HEK293 (cell line): Measurements from ENCODE around the gene TXNL1.

Source experiments
- BCL11B ChIP-seq: fragments of 450-650 bp; formaldehyde crosslinking; IDR thresholded peaks from 2 replicates; pipeline ENCODE4 v1.5.1; 2016; ENCODE audit warnings: low read depth, missing biosample characterization, missing genetic modification characterization
- GFI1B ChIP-seq: fragments of 450-650 bp; formaldehyde crosslinking; IDR thresholded peaks from 2 replicates; pipeline ENCODE4 v1.5.1; 2016; ENCODE audit warnings: missing biosample characterization, missing genetic modification characterization
- GLIS2 ChIP-seq: fragments of 450-650 bp; formaldehyde crosslinking; IDR thresholded peaks from 2 replicates; pipeline ENCODE4 v1.5.1; 2016; ENCODE audit warnings: missing biosample characterization, missing genetic modification characterization
- HOXD13 ChIP-seq: sonication (generic); formaldehyde crosslinking; IDR thresholded peaks from 2 replicates; pipeline ENCODE4 v1.8.0; 2022; ENCODE audit warnings: missing genetic modification reagents, borderline replicate concordance
- KLF10 ChIP-seq: fragments of 450-650 bp; IDR thresholded peaks from 2 replicates; pipeline ENCODE4 v1.5.1; 2018; ENCODE audit warnings: missing biosample characterization, mild to moderate bottlenecking, missing genetic modification characterization
- MEIS1 ChIP-seq: sonication (generic); formaldehyde crosslinking; IDR thresholded peaks from 2 replicates; pipeline ENCODE4 v1.8.1; 2022; ENCODE audit warnings: missing genetic modification reagents, mild to moderate bottlenecking, borderline replicate concordance
- OSR2 ChIP-seq: fragments of 450-650 bp; formaldehyde crosslinking; IDR thresholded peaks from 2 replicates; pipeline ENCODE4 v1.5.1; 2016; ENCODE audit warnings: missing biosample characterization, missing genetic modification characterization
- OVOL3 ChIP-seq: fragments of 450-650 bp; formaldehyde crosslinking; IDR thresholded peaks from 2 replicates; pipeline ENCODE4 v1.5.1; 2016; ENCODE audit warnings: missing biosample characterization, missing genetic modification characterization
- REPIN1 ChIP-seq: fragments of 450-650 bp; formaldehyde crosslinking; IDR thresholded peaks from 2 replicates; pipeline ENCODE4 v1.5.1; 2017; ENCODE audit warnings: missing biosample characterization, missing genetic modification characterization, low read depth
- TCF7L2 ChIP-seq: IDR thresholded peaks from 2 replicates; pipeline ENCODE4 v1.6.1; 2011; ENCODE audit warnings: low read depth, mild to moderate bottlenecking, inconsistent platforms, low read length, moderate library complexity, borderline replicate concordance
- ZBTB48 ChIP-seq: fragments of 450-650 bp; formaldehyde crosslinking; IDR thresholded peaks from 2 replicates; pipeline ENCODE4 v1.5.1; 2016; ENCODE audit warnings: missing biosample characterization, missing genetic modification characterization
- ZFHX2 ChIP-seq: fragments of 450-650 bp; formaldehyde crosslinking; conservative IDR thresholded peaks from 2 replicates; pipeline ENCODE4 v1.5.1; 2016; ENCODE audit warnings: missing biosample characterization, missing genetic modification characterization
- ZNF140 ChIP-seq: fragments of 450-650 bp; formaldehyde crosslinking; IDR thresholded peaks from 2 replicates; pipeline ENCODE4 v1.5.1; 2016; ENCODE audit warnings: missing biosample characterization, missing genetic modification characterization
- ZNF184 ChIP-seq: fragments of 450-650 bp; IDR thresholded peaks from 2 replicates; pipeline ENCODE4 v1.5.1; 2018; ENCODE audit warnings: missing biosample characterization, mild to moderate bottlenecking, missing genetic modification characterization
- ZNF202 ChIP-seq: fragments of 450-650 bp; formaldehyde crosslinking; IDR thresholded peaks from 2 replicates; pipeline ENCODE4 v1.5.1; 2016; ENCODE audit warnings: missing biosample characterization, missing genetic modification characterization, borderline replicate concordance
- ZNF24 ChIP-seq: fragments of 450-650 bp; formaldehyde crosslinking; IDR thresholded peaks from 2 replicates; pipeline ENCODE4 v1.5.1; 2016; ENCODE audit warnings: missing biosample characterization, missing genetic modification characterization
- ZNF324 ChIP-seq: fragments of 450-650 bp; formaldehyde crosslinking; IDR thresholded peaks from 2 replicates; pipeline ENCODE4 v1.5.1; 2016; ENCODE audit warnings: missing biosample characterization, missing genetic modification characterization
- ZNF350 ChIP-seq: fragments of 450-650 bp; formaldehyde crosslinking; IDR thresholded peaks from 2 replicates; pipeline ENCODE4 v1.5.0; 2017; ENCODE audit warnings: missing biosample characterization, mild to moderate bottlenecking, missing genetic modification characterization
- ZNF354C ChIP-seq: fragments of 450-650 bp; formaldehyde crosslinking; IDR thresholded peaks from 2 replicates; pipeline ENCODE4 v1.5.1; 2016; ENCODE audit warnings: missing biosample characterization, missing genetic modification characterization, low read depth, borderline replicate concordance
- ZNF37A ChIP-seq: fragments of 450-650 bp; IDR thresholded peaks from 2 replicates; pipeline ENCODE4 v1.5.1; 2018; ENCODE audit warnings: missing biosample characterization, missing genetic modification characterization
- ZNF423 ChIP-seq: fragments of 450-650 bp; formaldehyde crosslinking; IDR thresholded peaks from 2 replicates; pipeline ENCODE4 v1.5.1; 2016; ENCODE audit warnings: missing biosample characterization, missing genetic modification characterization
- ZNF473 ChIP-seq: fragments of 450-650 bp; formaldehyde crosslinking; IDR thresholded peaks from 2 replicates; pipeline ENCODE4 v1.5.1; 2017; ENCODE audit warnings: missing biosample characterization, missing genetic modification characterization
- ZNF530 ChIP-seq: fragments of 450-650 bp; formaldehyde crosslinking; IDR thresholded peaks from 2 replicates; pipeline ENCODE4 v1.5.1; 2016; ENCODE audit warnings: low read depth, missing biosample characterization, missing genetic modification characterization
- ZNF544 ChIP-seq: fragments of 450-650 bp; formaldehyde crosslinking; IDR thresholded peaks from 2 replicates; pipeline ENCODE4 v1.5.0; 2017; ENCODE audit warnings: missing biosample characterization, missing genetic modification characterization
- ZNF548 ChIP-seq: fragments of 450-650 bp; formaldehyde crosslinking; IDR thresholded peaks from 2 replicates; pipeline ENCODE4 v1.5.1; 2016; ENCODE audit warnings: missing biosample characterization, missing genetic modification characterization
- ZNF549 ChIP-seq: fragments of 450-650 bp; IDR thresholded peaks from 2 replicates; pipeline ENCODE4 v1.5.1; 2018; ENCODE audit warnings: missing biosample characterization, missing genetic modification characterization, mild to moderate bottlenecking, inconsistent platforms, moderate library complexity
- ZNF629 ChIP-seq: fragments of 450-650 bp; formaldehyde crosslinking; IDR thresholded peaks from 2 replicates; pipeline ENCODE4 v1.5.1; 2017; ENCODE audit warnings: missing biosample characterization, missing genetic modification characterization
- ZNF707 ChIP-seq: fragments of 450-650 bp; formaldehyde crosslinking; IDR thresholded peaks from 2 replicates; pipeline ENCODE4 v1.5.1; 2016; ENCODE audit warnings: missing biosample characterization, missing genetic modification characterization
- ZNF768 ChIP-seq: fragments of 450-650 bp; formaldehyde crosslinking; IDR thresholded peaks from 2 replicates; pipeline ENCODE4 v1.5.1; 2018; ENCODE audit warnings: missing biosample characterization, mild to moderate bottlenecking, missing genetic modification characterization
- ZNF792 ChIP-seq: fragments of 450-650 bp; formaldehyde crosslinking; IDR thresholded peaks from 2 replicates; pipeline ENCODE4 v1.5.1; 2016; ENCODE audit warnings: missing biosample characterization, missing genetic modification characterization
- ZNF843 ChIP-seq: fragments of 450-650 bp; formaldehyde crosslinking; IDR thresholded peaks from 2 replicates; pipeline ENCODE4 v1.5.1; 2016; ENCODE audit warnings: missing biosample characterization, missing genetic modification characterization
- TF ChIP-seq, protein P1 (sequence below): fragments of 450-650 bp; IDR thresholded peaks from 2 replicates; pipeline ENCODE4 v1.5.1; 2018; ENCODE audit warnings: missing biosample characterization, missing genetic modification characterization
- TF ChIP-seq, protein P2 (sequence below): fragments of 450-650 bp; formaldehyde crosslinking; IDR thresholded peaks from 2 replicates; pipeline ENCODE4 v1.5.1; 2016; ENCODE audit warnings: missing biosample characterization, missing genetic modification characterization
- TF ChIP-seq, protein P3 (sequence below): fragments of 450-650 bp; formaldehyde crosslinking; IDR thresholded peaks from 2 replicates; pipeline ENCODE4 v1.5.1; 2017; ENCODE audit warnings: missing biosample characterization, missing genetic modification characterization
- TF ChIP-seq, protein P4 (sequence below): fragments of 450-650 bp; formaldehyde crosslinking; IDR thresholded peaks from 2 replicates; pipeline ENCODE4 v1.5.1; 2016; ENCODE audit warnings: missing biosample characterization, missing genetic modification characterization

The TXNL1 gene

DNA sequence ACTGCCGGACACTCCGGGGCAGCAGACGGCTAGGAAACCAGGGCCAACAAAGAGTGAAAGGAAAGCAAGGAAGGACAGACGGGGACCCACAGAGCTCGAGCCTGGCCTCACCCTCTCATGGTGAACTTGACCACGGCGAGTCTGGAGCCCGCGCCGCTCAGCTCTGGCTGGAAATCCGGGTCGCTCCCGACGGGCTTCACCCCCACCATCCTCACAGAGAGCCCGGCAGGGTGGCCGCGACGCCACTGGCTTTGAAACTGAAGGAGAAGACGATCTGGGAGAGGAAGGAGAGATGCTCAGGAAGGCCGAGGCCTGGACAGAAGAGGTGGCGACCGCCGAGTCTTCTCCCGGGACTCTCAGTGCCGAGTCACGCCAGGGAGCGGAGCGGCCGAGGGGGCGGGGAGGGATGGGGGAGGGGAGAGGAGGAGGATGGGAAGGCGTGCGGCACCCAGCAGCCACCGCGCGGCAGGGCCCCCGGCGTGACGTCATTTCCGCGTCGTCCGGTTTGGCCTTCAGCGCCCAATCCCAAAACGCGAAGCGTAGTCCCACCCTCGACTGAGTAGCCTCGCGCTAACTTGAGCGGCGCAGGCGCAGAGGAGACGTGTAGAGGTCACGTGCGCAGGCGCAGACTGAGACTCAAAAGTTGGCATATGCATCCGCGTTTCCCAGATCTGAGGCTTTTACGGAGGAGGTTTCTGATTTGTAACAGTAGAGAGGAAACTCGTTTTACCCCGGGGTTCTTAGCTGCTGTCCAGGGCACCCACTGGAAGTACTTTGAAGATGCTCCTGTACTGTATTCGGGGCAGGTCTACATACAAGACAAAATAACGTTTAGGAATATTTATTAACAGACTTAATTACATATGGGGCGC lies at the start of gene TXNL1 (continued):
- TF ChIP-seq ZNF843 (tag by site-specific recombination) (peak; percentile 36; the same call in 1 of the 2 replicates), ZNF629 (tag by site-specific recombination) (peak; percentile 97), ZNF350 (tag by site-specific recombination) (no peak), ZNF37A (tag by site-specific recombination) (no peak), ZNF792 (tag by site-specific recombination) (no peak), BCL11B (tag by site-specific recombination) (0 out of 2 replicates have a peak, but pooled peaks have one; percentile 54), HOXD13 (CRISPR knock-in tag) (no peak), ZNF354C (tag by site-specific recombination) (no peak), ZNF202 (tag by site-specific recombination) (no peak), GLIS2 (peak; percentile 37; the same call in 1 of the 2 replicates), OVOL3 (tag by site-specific recombination) (no peak), GFI1B (tag by site-specific recombination) (no peak), KLF10 (tag by site-specific recombination) (peak; percentile 71), ZNF184 (tag by site-specific recombination) (no peak), ZNF530 (tag by site-specific recombination) (no peak), ZNF24 (tag by site-specific recombination) (0 out of 2 replicates have a peak, but pooled peaks have one; percentile 16), ZNF707 (tag by site-specific recombination) (no peak), ZNF768 (tag by site-specific recombination) (no peak), ZNF473 (no peak), ZNF544 (tag by site-specific recombination) (no peak), ZFHX2 (peak; percentile 65), TCF7L2 (no peak), ZNF140 (tag by site-specific recombination) (no peak), REPIN1 (tag by site-specific recombination) (no peak), ZNF324 (tag by site-specific recombination) (no peak), OSR2 (tag by site-specific recombination) (no peak), ZNF548 (tag by site-specific recombination) (no peak), MEIS1 (CRISPR knock-in tag) (no peak), ZNF549 (no peak), ZNF423 (no peak), ZBTB48 (tag by site-specific recombination) (0 out of 2 replicates have a peak, but pooled peaks have one; percentile 21)
- TF ChIP-seq, protein P1, sequence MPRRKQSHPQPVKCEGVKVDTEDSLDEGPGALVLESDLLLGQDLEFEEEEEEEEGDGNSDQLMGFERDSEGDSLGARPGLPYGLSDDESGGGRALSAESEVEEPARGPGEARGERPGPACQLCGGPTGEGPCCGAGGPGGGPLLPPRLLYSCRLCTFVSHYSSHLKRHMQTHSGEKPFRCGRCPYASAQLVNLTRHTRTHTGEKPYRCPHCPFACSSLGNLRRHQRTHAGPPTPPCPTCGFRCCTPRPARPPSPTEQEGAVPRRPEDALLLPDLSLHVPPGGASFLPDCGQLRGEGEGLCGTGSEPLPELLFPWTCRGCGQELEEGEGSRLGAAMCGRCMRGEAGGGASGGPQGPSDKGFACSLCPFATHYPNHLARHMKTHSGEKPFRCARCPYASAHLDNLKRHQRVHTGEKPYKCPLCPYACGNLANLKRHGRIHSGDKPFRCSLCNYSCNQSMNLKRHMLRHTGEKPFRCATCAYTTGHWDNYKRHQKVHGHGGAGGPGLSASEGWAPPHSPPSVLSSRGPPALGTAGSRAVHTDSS (tag by site-specific recombination), result peak; percentile 83
- TF ChIP-seq, protein P2, sequence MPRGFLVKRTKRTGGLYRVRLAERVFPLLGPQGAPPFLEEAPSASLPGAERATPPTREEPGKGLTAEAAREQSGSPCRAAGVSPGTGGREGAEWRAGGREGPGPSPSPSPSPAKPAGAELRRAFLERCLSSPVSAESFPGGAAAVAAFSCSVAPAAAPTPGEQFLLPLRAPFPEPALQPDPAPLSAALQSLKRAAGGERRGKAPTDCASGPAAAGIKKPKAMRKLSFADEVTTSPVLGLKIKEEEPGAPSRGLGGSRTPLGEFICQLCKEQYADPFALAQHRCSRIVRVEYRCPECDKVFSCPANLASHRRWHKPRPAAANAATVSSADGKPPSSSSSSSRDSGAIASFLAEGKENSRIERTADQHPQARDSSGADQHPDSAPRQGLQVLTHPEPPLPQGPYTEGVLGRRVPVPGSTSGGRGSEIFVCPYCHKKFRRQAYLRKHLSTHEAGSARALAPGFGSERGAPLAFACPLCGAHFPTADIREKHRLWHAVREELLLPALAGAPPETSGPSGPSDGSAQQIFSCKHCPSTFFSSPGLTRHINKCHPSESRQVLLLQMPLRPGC, result no peak
- TF ChIP-seq, protein P3, sequence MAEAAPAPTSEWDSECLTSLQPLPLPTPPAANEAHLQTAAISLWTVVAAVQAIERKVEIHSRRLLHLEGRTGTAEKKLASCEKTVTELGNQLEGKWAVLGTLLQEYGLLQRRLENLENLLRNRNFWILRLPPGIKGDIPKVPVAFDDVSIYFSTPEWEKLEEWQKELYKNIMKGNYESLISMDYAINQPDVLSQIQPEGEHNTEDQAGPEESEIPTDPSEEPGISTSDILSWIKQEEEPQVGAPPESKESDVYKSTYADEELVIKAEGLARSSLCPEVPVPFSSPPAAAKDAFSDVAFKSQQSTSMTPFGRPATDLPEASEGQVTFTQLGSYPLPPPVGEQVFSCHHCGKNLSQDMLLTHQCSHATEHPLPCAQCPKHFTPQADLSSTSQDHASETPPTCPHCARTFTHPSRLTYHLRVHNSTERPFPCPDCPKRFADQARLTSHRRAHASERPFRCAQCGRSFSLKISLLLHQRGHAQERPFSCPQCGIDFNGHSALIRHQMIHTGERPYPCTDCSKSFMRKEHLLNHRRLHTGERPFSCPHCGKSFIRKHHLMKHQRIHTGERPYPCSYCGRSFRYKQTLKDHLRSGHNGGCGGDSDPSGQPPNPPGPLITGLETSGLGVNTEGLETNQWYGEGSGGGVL (tag by site-specific recombination), result peak; percentile 72
- TF ChIP-seq, protein P4, sequence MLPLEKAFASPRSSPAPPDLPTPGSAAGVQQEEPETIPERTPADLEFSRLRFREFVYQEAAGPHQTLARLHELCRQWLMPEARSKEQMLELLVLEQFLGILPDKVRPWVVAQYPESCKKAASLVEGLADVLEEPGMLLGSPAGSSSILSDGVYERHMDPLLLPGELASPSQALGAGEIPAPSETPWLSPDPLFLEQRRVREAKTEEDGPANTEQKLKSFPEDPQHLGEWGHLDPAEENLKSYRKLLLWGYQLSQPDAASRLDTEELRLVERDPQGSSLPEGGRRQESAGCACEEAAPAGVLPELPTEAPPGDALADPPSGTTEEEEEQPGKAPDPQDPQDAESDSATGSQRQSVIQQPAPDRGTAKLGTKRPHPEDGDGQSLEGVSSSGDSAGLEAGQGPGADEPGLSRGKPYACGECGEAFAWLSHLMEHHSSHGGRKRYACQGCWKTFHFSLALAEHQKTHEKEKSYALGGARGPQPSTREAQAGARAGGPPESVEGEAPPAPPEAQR (tag by site-specific recombination), result no peak
